ENCODE measurements around the gene CILP.
"Not testable (repeated sequence)": the region's sequence is repeated elsewhere in the genome, so short reads cannot be mapped to it uniquely, and the experiment has no call there.

The CILP gene, protein sequence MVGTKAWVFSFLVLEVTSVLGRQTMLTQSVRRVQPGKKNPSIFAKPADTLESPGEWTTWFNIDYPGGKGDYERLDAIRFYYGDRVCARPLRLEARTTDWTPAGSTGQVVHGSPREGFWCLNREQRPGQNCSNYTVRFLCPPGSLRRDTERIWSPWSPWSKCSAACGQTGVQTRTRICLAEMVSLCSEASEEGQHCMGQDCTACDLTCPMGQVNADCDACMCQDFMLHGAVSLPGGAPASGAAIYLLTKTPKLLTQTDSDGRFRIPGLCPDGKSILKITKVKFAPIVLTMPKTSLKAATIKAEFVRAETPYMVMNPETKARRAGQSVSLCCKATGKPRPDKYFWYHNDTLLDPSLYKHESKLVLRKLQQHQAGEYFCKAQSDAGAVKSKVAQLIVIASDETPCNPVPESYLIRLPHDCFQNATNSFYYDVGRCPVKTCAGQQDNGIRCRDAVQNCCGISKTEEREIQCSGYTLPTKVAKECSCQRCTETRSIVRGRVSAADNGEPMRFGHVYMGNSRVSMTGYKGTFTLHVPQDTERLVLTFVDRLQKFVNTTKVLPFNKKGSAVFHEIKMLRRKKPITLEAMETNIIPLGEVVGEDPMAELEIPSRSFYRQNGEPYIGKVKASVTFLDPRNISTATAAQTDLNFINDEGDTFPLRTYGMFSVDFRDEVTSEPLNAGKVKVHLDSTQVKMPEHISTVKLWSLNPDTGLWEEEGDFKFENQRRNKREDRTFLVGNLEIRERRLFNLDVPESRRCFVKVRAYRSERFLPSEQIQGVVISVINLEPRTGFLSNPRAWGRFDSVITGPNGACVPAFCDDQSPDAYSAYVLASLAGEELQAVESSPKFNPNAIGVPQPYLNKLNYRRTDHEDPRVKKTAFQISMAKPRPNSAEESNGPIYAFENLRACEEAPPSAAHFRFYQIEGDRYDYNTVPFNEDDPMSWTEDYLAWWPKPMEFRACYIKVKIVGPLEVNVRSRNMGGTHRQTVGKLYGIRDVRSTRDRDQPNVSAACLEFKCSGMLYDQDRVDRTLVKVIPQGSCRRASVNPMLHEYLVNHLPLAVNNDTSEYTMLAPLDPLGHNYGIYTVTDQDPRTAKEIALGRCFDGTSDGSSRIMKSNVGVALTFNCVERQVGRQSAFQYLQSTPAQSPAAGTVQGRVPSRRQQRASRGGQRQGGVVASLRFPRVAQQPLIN

GRCh38 chr15:65210770-65211481 is at the start of gene CILP:
TSS of gene CILP (minus strand) at chr15:65211473. CDS start at chr15:65209755, 1,718 bp downstream.
- DNase-seq, result no peak

- no peak for DNase-seq
Measured at GRCh38 chr15:65260968-65261367, 49.7 kb upstream of the CILP start.

GRCh38 chr15:65259367-65259797 is 48.1 kb upstream of the CILP start:
- no peak for DNase-seq

GRCh38 chr15:65258375-65259262 is 47.3 kb upstream of the CILP start:
- no peak for DNase-seq

- no peak for DNase-seq
Measured at GRCh38 chr15:65255486-65256140, 44.3 kb upstream of the CILP start.

DNA sequence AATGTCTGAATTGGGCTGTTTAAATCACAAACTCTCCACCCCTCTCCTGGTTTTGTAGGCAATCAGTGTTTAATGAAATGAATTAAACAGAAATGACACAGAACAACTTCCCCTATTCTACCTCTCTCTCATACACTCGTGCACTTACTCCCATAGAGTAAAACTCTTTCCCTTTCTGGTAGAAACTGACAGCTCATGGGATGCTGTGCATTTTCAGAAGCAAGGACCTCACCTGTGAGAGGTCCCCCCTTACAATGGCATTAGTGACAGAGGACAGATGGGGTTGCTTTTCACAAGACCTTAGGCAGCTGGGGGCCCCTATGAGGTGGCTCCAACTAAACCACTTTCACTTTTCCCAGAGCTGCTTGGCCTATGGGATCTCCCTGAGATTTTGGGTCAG is 43.5 kb upstream of the CILP start:
- DNase-seq, result no peak

GRCh38 chr15:65254356-65254755 is 43.1 kb upstream of the CILP start:
- no peak for DNase-seq

GRCh38 chr15:65249641-65250040 is 38.4 kb upstream of the CILP start:
- no peak for DNase-seq

GRCh38 chr15:65248511-65249255 is 37.4 kb upstream of the CILP start:
- DNase-seq, result no peak

DNA sequence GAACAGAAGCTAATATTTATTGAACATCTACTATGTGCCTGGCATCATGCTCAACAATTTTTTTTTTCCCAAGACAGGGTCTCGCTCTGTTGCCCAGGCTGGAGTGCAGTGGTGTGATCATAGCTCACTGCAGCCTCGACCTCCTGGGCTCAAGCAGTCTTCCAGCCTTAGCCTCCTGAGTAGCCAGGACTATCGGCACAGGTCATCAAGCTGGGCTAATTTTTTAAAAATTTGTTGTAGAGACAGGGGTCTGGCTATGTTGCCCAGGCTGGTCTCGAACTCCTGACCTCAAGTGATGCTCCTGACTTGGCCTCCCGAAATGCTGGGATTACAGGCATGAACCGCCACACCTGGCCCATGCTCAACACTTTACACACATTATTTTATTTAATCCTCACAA is 35.7 kb upstream of the CILP start:
- DNase-seq, result no peak

GRCh38 chr15:65246026-65246714 is 34.9 kb upstream of the CILP start:
- DNase-seq, result no peak

DNA sequence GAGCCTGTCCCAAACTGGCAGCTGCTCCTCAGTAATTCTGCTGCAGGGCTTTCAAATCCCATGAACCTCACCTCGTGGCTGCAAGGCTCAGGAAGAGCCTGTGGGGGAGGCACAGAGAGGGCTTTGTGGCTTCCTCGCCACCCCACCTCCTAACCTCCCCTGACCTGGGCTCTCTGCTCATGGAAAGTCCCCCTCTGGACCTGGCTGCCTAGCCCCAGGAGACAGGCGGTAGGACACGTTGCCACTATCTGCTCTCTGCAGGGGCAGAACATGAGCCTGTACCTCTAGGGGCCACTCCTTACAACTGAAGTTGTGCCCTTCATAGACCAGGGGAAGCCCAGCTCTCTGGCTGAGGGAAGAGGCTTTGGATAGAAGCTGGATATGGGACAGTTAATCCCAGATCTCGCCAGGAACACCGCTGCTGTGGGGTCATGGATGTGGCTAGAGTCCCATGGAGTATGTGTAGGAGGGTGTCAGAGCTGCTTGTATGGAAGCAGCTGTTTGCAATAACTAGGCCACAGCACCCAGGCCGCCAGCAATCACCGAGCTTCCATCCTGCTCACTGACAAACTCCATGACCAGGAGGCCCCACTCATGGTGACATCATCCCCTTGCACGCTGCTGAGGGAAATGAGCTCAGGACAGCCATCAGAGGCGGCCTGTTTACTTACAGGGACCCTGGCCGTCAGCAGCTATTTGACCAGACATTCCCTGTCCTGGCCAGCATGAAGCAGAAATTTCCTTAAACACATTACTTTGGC is 34.0 kb upstream of the CILP start:
- DNase-seq, result no peak

- no peak for DNase-seq
Measured at GRCh38 chr15:65244638-65245037, 33.4 kb upstream of the CILP start.

GRCh38 chr15:65236443-65236842 is 25.2 kb upstream of the CILP start:
- DNase-seq, result not testable (repeated sequence)

DNA sequence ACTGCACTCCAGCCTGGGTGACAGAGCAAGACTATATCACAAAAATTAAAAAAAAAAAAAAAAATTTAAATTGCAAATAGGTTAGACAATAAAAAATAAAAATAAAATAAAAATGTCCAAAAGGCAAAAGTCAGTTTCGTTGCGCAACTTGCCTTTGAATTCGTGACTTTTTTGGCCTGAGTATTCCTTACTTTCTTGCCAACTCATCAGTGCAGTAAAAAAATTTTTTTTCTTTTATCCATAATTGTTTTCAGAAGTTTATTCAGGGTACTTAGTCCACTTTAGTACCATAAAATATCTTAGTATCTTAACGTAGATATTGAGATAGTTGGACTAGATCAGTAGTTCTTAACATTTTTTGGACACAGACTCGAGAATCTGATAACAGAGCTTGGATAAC is 22.4 kb upstream of the CILP start:
- no peak for DNase-seq

- no peak for DNase-seq
Measured at GRCh38 chr15:65232520-65232919, 21.2 kb upstream of the CILP start.

GRCh38 chr15:65231306-65231705 is 20.0 kb upstream of the CILP start:
- DNase-seq, result no peak

GRCh38 chr15:65226901-65227300 is 15.6 kb upstream of the CILP start:
- not testable (repeated sequence) for DNase-seq

- DNase-seq, result no peak
Measured at GRCh38 chr15:65226221-65226620, 14.9 kb upstream of the CILP start.

All from NCI-H2171 treated with DMSO at 0.1 percent for 48 hours (cell line).